GM12878 (cell line): ENCODE measurements around the gene LGALS9. TPM values are rescaled to one million over a fixed set of nuclear protein-coding genes. Genes with fewer than 3 reads are reported as not detected.
"Not testable (repeated sequence)": the region's sequence is repeated elsewhere in the genome, so short reads cannot be mapped to it uniquely, and the experiment has no call there.

ENCODE experiments used
- ATAC-seq: fragments of 200-7000 bp; cut with Tn5 transposase; 3 replicates; pipeline ENCODE4 v1.9.1; 2020; ENCODE audit warnings: mild to moderate bottlenecking, moderate library complexity
- BruUV-seq: library from RNA; stranded (reverse); fragments of 400-500 nt; replicated peaks from 2 replicates; lab custom pipeline; 2021; lab: Mats Ljungman, UMichigan
- CTCF ChIA-PET: fragments of 300-600 bp; sonication (Branson Sonifier 250); formaldehyde crosslinking; extraction: SDS; loops from one replicate; lab custom pipeline; 2021; ENCODE audit warnings: inconsistent platforms; lab: Yijun Ruan, JAX
- POLR2A ChIA-PET: fragments of 350-600 bp; formaldehyde crosslinking; extraction: SDS; loops from one replicate; lab custom pipeline; 2021; ENCODE audit warnings: inconsistent platforms; lab: Charles Lee
- RAD21 ChIA-PET: fragments of 300-600 bp; sonication (Branson Sonifier 250); formaldehyde crosslinking; loops from one replicate; lab custom pipeline; 2023; ENCODE audit warnings: antibody characterized with exemption; ENCODE audit not compliant: unreplicated experiment; lab: Charles Lee
- SMC1A ChIA-PET: fragments of 300-600 bp; sonication (Branson Sonifier 250); formaldehyde crosslinking; loops from one replicate; lab custom pipeline; 2023; ENCODE audit not compliant: unreplicated experiment, uncharacterized antibody; lab: Charles Lee
- DNase-seq: peaks from one replicate; pipeline ENCODE4 v3.0.0-alpha.2; 2011; ENCODE audit warnings: low read depth, low spot score
- FAIRE-seq: peaks from 3 replicates; lab custom pipeline; 2011; peaks lifted over from hg19 to GRCh38; lab: Jason Lieb, UNC
- H2AFZ ChIP-seq: 2 replicates; pipeline ENCODE4 v1.6.0; 2011; ENCODE audit warnings: low read depth, low read length, control low read depth; ENCODE audit not compliant: control insufficient read depth
- H3K27ac ChIP-seq: 2 replicates; pipeline ENCODE4 v1.5.1; 2011; ENCODE audit warnings: control low read depth; ENCODE audit not compliant: control insufficient read depth, insufficient read depth
- H3K27me3 ChIP-seq, 2 experiments: replicated peaks in 1 of 2; 2 replicates each; pipeline versions ENCODE4 v1.6.0 to v1.6.1; 2011; ENCODE audit warnings: low read length in 1 of 2; ENCODE audit not compliant: control insufficient read depth in 2 of 2, insufficient read depth in 2 of 2
- H3K36me3 ChIP-seq, 2 experiments: 2 replicates each; pipeline ENCODE4 v1.5.1; 2011; ENCODE audit warnings: low read length in 1 of 2; ENCODE audit not compliant: control insufficient read depth in 2 of 2, insufficient read depth in 2 of 2
- H3K4me1 ChIP-seq: 2 replicates; pipeline ENCODE4 v1.6.1; 2011; ENCODE audit warnings: mild to moderate bottlenecking, low read length, moderate library complexity, mixed read lengths; ENCODE audit not compliant: control insufficient read depth, insufficient read depth
- H3K4me2 ChIP-seq: 2 replicates; pipeline ENCODE4 v1.6.0; 2011; ENCODE audit warnings: control low read depth; ENCODE audit not compliant: control insufficient read depth, insufficient read depth
- H3K4me3 ChIP-seq: fragments of 200-600 bp; sonication (generic); 2 replicates; pipeline ENCODE4 v1.5.1; 2016
- H3K79me2 ChIP-seq: 2 replicates; pipeline ENCODE4 v1.6.0; 2011; ENCODE audit warnings: low read length; ENCODE audit not compliant: control insufficient read depth, insufficient read depth
- H3K9ac ChIP-seq: 2 replicates; pipeline ENCODE4 v1.8.0; 2011; ENCODE audit warnings: low read length, control low read depth, mixed read lengths; ENCODE audit not compliant: control insufficient read depth, insufficient read depth
- H3K9me3 ChIP-seq: replicated peaks from 3 replicates; pipeline ENCODE4 v1.5.1; 2011; ENCODE audit warnings: mild to moderate bottlenecking, low read length; ENCODE audit not compliant: control insufficient read depth, insufficient read depth
- H4K20me1 ChIP-seq: 2 replicates; pipeline ENCODE4 v1.6.0; 2011; ENCODE audit not compliant: control insufficient read depth, insufficient read depth
- BHLHE40 ChIP-seq, 2 experiments: fragments of 450-650 bp in 1 of 2; IDR thresholded peaks; 2 replicates each; pipeline ENCODE4 v1.6.1; 2011 to 2017; ENCODE audit warnings: low read depth in 2 of 2, borderline replicate concordance in 1 of 2, improper control_type of control experiment in 1 of 2, low read length in 1 of 2, mild to moderate bottlenecking in 1 of 2
- FOXK2 ChIP-seq: fragments of 450-650 bp; IDR thresholded peaks from 2 replicates; pipeline ENCODE4 v1.6.1; 2017; ENCODE audit warnings: mild to moderate bottlenecking, moderate library complexity
- SMARCA5 ChIP-seq: fragments of 450-650 bp; IDR thresholded peaks from 2 replicates; pipeline ENCODE4 v1.6.1; 2017; ENCODE audit warnings: mild to moderate bottlenecking
- SREBF2 ChIP-seq: IDR thresholded peaks from 2 replicates; pipeline ENCODE4 v1.6.1; 2012; ENCODE audit warnings: mild to moderate bottlenecking, low read length
- TBL1XR1 ChIP-seq: IDR thresholded peaks from 2 replicates; pipeline ENCODE4 v1.6.1; 2012; ENCODE audit warnings: low read depth, low read length, improper control_type of control experiment
- ZNF24 ChIP-seq: fragments of 450-650 bp; IDR thresholded peaks from 2 replicates; pipeline ENCODE4 v1.6.1; 2017; ENCODE audit warnings: antibody characterized with exemption, mild to moderate bottlenecking
- WGBS: methylation state at CpG from one replicate; pipeline ENCODE4 v1.1.6; 2016; ENCODE audit warnings: low lambda C conversion rate; ENCODE audit not compliant: insufficient replicate concordance, insufficient coverage; ENCODE audit errors: missing lambda C conversion rate; 5-methylcytosine and 5-hydroxymethylcytosine counted together
- in situ Hi-C: fragments of 300-500 bp; cut with MboI; formaldehyde crosslinking; loops from 9 replicates; pipeline ENCODE4 v1.14.3; 2018; ENCODE audit warnings: mixed read lengths
- intact Hi-C: fragments of 100-400 bp; cut with micrococcal nuclease; formaldehyde crosslinking; loops from one replicate; pipeline ENCODE4 v1.14.2; 2022; ENCODE audit not compliant: unreplicated experiment
- polyA plus RNA-seq, 11 experiments: library from polyadenylated mRNA; depleted of rRNA in 4 of 11; unstranded in 6 of 11; stranded (reverse) in 5 of 11; fragments of >200 nt; fragmentation: Nextera tagmentation in 4 of 11; fragmentation: Illumina TruSeq in 1 of 11; extraction: Ambion mirVana in 4 of 11; extraction: Trizol in 1 of 11; gene quantifications; 1 replicate in 1 of 11; 2 replicates in 10 of 11; pipeline versions ENCODE4 v1.2.1 to v1.2.3, GENCODE V29; 2011 to 2016; ENCODE audit warnings: inconsistent platforms in 2 of 11, missing spikeins in 2 of 11, low read depth in 1 of 11
- total RNA-seq, 4 experiments: library from RNA; depleted of rRNA in 3 of 4; stranded (reverse); fragments of >200 nt in 3 of 4; fragmentation: Illumina TruSeq in 1 of 4; extraction: Trizol in 1 of 4; gene quantifications; 2 replicates each; pipeline versions ENCODE4 v1.2.1 to v1.2.3, GENCODE V29; 2013 to 2021
- TF ChIP-seq, protein P1 (sequence below): fragments of 450-650 bp; IDR thresholded peaks from 2 replicates; pipeline ENCODE4 v1.6.1; 2014; ENCODE audit warnings: mild to moderate bottlenecking
- TF ChIP-seq, protein P2 (sequence below): fragments of 450-650 bp; IDR thresholded peaks from 2 replicates; pipeline ENCODE4 v1.6.1; 2017; ENCODE audit warnings: antibody characterized with exemption, mild to moderate bottlenecking, moderate library complexity
- TF ChIP-seq, protein P3 (sequence below): IDR thresholded peaks from 2 replicates; pipeline ENCODE4 v1.6.1; 2012; ENCODE audit warnings: mild to moderate bottlenecking, low read depth, low read length

LGALS9 gene
- total and polyA plus RNA-seq, 10 of the 15 experiments (the other 5 are each of a cell fraction or from before 2014, with no cell fraction given), result 22.5 to 294 (median 155) TPM

DNA sequence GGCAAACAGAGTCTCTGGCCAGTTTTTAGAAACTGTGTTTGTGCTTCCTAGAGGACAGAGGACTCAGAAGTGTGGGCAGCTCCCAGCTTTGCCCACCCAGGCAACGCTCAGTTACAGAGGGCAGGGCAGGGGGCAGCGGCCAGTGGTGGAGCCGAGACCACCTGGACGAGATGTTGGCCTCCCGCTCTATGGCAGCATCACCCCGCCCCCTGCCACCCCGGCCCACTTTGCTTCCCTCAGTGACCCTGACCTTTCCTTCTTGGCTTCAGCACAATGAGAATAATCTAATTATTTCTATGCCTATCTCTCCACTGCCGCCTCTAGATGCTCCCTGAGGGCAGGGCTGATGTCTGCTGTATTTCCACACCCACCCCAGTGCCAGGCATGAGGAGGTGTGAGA lies 25.6 kb downstream of the LGALS9 start:
- H3K36me3 ChIP-seq, H3K4me2 ChIP-seq, H3K9ac ChIP-seq, ATAC-seq, H2AFZ ChIP-seq, DNase-seq, RAD21 ChIA-PET, intact Hi-C loops, POLR2A ChIA-PET, H3K27ac ChIP-seq, FAIRE-seq, BruUV-seq, H3K79me2 ChIP-seq, H3K9me3 ChIP-seq, H4K20me1 ChIP-seq, H3K27me3 ChIP-seq, H3K4me3 ChIP-seq, SMC1A ChIA-PET, H3K4me1 ChIP-seq: not testable (repeated sequence)
- in situ Hi-C loops, result loop anchor here (5.0 to 10.0 kb wide), 4 partner anchors 36 to 414 kb away; no protein-coding TSS in a partner anchor
- 22% methylated on average over 8 of the region's 8 CpGs for WGBS
- CTCF ChIA-PET, result interaction anchor here (1.2 to 10.5 kb wide), 4 partner anchors 34 to 418 kb away, joined by 3 to 134 read pairs (median 17); no protein-coding TSS in a partner anchor

DNA sequence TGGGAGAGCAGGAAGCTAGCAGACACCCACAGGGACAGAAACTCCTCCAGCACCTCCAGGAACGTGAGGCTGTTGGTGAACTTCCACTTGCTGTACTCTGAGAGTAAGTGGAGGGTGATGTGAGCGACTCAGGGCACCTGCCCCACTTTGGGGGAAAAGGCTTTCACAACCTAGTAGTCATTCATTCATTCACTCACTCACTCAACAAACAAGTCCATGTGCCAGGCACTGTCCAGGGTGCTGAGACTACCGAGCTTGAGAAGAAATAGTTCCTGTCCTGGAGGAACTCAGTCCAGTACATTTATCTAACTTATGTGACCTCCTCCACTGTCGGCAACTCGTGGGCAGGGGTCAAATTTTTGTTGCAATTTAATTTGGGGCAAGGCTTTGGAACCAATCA lies 26.6 kb downstream of the LGALS9 start:
- POLR2A ChIA-PET, result no interaction called here
- no peak overlapping the region for H3K27ac ChIP-seq
- no peak for DNase-seq
- no TSS peak for BruUV-seq
- no peaks in the 10 kb centered on the region for H3K9me3 ChIP-seq
- TF ChIP-seq, protein P1, sequence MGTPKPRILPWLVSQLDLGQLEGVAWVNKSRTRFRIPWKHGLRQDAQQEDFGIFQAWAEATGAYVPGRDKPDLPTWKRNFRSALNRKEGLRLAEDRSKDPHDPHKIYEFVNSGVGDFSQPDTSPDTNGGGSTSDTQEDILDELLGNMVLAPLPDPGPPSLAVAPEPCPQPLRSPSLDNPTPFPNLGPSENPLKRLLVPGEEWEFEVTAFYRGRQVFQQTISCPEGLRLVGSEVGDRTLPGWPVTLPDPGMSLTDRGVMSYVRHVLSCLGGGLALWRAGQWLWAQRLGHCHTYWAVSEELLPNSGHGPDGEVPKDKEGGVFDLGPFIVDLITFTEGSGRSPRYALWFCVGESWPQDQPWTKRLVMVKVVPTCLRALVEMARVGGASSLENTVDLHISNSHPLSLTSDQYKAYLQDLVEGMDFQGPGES, result no peak
- TF ChIP-seq ZNF24, result peak; percentile 78
- TF ChIP-seq TBL1XR1, result no peak
- TF ChIP-seq BHLHE40 (IDR thresholded peaks at IDR 0.05; ENCODE audit: borderline replicate concordance in 1 of 2, low read depth in 2 of 2, low read length in 1 of 2), result no peak
- TF ChIP-seq FOXK2, result no peak
- TF ChIP-seq SMARCA5, result no peak
- TF ChIP-seq SREBF2, result no peak
- TF ChIP-seq, protein P2, sequence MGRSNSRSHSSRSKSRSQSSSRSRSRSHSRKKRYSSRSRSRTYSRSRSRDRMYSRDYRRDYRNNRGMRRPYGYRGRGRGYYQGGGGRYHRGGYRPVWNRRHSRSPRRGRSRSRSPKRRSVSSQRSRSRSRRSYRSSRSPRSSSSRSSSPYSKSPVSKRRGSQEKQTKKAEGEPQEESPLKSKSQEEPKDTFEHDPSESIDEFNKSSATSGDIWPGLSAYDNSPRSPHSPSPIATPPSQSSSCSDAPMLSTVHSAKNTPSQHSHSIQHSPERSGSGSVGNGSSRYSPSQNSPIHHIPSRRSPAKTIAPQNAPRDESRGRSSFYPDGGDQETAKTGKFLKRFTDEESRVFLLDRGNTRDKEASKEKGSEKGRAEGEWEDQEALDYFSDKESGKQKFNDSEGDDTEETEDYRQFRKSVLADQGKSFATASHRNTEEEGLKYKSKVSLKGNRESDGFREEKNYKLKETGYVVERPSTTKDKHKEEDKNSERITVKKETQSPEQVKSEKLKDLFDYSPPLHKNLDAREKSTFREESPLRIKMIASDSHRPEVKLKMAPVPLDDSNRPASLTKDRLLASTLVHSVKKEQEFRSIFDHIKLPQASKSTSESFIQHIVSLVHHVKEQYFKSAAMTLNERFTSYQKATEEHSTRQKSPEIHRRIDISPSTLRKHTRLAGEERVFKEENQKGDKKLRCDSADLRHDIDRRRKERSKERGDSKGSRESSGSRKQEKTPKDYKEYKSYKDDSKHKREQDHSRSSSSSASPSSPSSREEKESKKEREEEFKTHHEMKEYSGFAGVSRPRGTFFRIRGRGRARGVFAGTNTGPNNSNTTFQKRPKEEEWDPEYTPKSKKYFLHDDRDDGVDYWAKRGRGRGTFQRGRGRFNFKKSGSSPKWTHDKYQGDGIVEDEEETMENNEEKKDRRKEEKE, result no peak
- TF ChIP-seq, protein P3, sequence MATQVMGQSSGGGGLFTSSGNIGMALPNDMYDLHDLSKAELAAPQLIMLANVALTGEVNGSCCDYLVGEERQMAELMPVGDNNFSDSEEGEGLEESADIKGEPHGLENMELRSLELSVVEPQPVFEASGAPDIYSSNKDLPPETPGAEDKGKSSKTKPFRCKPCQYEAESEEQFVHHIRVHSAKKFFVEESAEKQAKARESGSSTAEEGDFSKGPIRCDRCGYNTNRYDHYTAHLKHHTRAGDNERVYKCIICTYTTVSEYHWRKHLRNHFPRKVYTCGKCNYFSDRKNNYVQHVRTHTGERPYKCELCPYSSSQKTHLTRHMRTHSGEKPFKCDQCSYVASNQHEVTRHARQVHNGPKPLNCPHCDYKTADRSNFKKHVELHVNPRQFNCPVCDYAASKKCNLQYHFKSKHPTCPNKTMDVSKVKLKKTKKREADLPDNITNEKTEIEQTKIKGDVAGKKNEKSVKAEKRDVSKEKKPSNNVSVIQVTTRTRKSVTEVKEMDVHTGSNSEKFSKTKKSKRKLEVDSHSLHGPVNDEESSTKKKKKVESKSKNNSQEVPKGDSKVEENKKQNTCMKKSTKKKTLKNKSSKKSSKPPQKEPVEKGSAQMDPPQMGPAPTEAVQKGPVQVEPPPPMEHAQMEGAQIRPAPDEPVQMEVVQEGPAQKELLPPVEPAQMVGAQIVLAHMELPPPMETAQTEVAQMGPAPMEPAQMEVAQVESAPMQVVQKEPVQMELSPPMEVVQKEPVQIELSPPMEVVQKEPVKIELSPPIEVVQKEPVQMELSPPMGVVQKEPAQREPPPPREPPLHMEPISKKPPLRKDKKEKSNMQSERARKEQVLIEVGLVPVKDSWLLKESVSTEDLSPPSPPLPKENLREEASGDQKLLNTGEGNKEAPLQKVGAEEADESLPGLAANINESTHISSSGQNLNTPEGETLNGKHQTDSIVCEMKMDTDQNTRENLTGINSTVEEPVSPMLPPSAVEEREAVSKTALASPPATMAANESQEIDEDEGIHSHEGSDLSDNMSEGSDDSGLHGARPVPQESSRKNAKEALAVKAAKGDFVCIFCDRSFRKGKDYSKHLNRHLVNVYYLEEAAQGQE, result peak; percentile 82
- H2AFZ ChIP-seq, result no peak overlapping the region
- SMC1A ChIA-PET, result no interaction called here
- no peak overlapping the region for H3K4me3 ChIP-seq
- no peak overlapping the region for H3K9ac ChIP-seq
- no peaks in the 10 kb centered on the region; a peak in 1 of 4 replicates for H3K36me3 ChIP-seq
- H3K4me1 ChIP-seq, result no peaks in the 10 kb centered on the region
- 21% methylated on average over 5 of the region's 5 CpGs for WGBS
- CTCF ChIA-PET, result interaction anchor here (1.2 to 10.5 kb wide), 6 partner anchors 17 to 594 kb away, joined by 3 to 134 read pairs (median 9); no protein-coding TSS in a partner anchor
- RAD21 ChIA-PET, result interaction anchor here (0.6 to 1.3 kb wide), 2 partner anchors 97 to 99 kb away, joined by 3 to 4 read pairs; no protein-coding TSS in a partner anchor
- H4K20me1 ChIP-seq, result no peaks in the 10 kb centered on the region
- H3K27me3 ChIP-seq, result peaks cover 0 to 1% of the 10 kb centered on the region in 2 experiments; a peak in 1 of 4 replicates
- in situ Hi-C loops (loop anchor here (5.0 to 10.0 kb wide), 4 partner anchors 35 to 415 kb away; no protein-coding TSS in a partner anchor), intact Hi-C loops (no loop called here)
- no peak for ATAC-seq
- no peak for FAIRE-seq
- no peak overlapping the region for H3K4me2 ChIP-seq
- H3K79me2 ChIP-seq, result no peaks in the 10 kb centered on the region
